Body of pancreas (tissue), 4 donors: ENCODE data around the gene LRP1-AS.

Experiments
- POLR2A ChIP-seq, 3 donors: fragments of 450-650 bp; IDR thresholded peaks; one replicate each; pipeline ENCODE4 v1.6.1; 2016; ENCODE audit warnings: antibody characterized with exemption in 3 of 3, mild to moderate bottlenecking in 2 of 3
- TF ChIP-seq, protein P1 (sequence below), 7 experiments: fragments of 450-650 bp in 4 of 7; fragments of 200-600 bp in 3 of 7; sonication (generic) in 3 of 7; IDR thresholded peaks; one replicate each; pipeline ENCODE4 v1.5.1; 2016 to 2019; ENCODE audit warnings: antibody characterized with exemption in 7 of 7

DNA sequence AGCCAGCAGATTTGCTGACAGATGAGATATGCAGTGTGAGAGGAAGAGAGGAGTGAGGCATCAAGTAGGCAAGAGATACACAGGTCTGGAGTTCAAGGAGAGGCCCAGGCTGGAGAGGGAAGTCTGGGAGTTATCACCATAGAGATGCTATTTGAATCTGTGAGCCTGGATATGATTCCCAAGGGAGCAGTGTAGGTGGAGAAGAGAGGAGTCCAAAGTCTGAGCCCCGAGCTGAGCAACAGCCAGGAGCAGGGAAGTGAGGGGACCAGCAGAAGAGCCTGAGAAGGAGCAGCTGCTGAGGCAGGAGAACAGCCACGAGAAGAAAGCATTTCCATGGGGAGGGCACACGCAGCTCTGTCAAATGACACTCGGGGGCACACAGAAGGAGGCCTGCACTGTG lies 49.0 kb upstream of the LRP1-AS start:
- TF ChIP-seq, protein P1, sequence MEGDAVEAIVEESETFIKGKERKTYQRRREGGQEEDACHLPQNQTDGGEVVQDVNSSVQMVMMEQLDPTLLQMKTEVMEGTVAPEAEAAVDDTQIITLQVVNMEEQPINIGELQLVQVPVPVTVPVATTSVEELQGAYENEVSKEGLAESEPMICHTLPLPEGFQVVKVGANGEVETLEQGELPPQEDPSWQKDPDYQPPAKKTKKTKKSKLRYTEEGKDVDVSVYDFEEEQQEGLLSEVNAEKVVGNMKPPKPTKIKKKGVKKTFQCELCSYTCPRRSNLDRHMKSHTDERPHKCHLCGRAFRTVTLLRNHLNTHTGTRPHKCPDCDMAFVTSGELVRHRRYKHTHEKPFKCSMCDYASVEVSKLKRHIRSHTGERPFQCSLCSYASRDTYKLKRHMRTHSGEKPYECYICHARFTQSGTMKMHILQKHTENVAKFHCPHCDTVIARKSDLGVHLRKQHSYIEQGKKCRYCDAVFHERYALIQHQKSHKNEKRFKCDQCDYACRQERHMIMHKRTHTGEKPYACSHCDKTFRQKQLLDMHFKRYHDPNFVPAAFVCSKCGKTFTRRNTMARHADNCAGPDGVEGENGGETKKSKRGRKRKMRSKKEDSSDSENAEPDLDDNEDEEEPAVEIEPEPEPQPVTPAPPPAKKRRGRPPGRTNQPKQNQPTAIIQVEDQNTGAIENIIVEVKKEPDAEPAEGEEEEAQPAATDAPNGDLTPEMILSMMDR (IDR thresholded peaks at IDR 0.05), result no peak
- TF ChIP-seq POLR2A (IDR thresholded peaks at IDR 0.05), result no peak
